Lung (tissue), 12 donors: ENCODE results near the gene RTP2. TPM values are rescaled to one million over a fixed set of nuclear protein-coding genes. Genes with fewer than 3 reads are reported as not detected.

Experiments used
- ATAC-seq: fragments of 200-7000 bp; cut with Tn5 transposase; one replicate; pipeline ENCODE4 v1.9.1; 2020; ENCODE audit warnings: moderate number of reproducible peaks; ENCODE audit not compliant: insufficient read depth, low FRiP score
- DNase-seq, 3 donors: peaks; one replicate each; pipeline ENCODE4 v3.0.0-alpha.2; 2013 to 2017
- H3K27ac ChIP-seq, 2 donors: one replicate each; pipeline ENCODE4 v1.5.1; 2013; ENCODE audit warnings: mild to moderate bottlenecking in 2 of 2, moderate library complexity in 2 of 2, control low read depth in 1 of 2, inconsistent platforms in 1 of 2, low read depth in 1 of 2, low read length in 1 of 2
- H3K27me3 ChIP-seq, 3 donors: one replicate each; pipeline ENCODE4 v1.5.1; 2013; ENCODE audit warnings: low read length in 2 of 3; ENCODE audit not compliant: control insufficient read depth in 3 of 3, insufficient read depth in 3 of 3
- H3K36me3 ChIP-seq, 4 donors: one replicate each; pipeline ENCODE4 v1.5.1; 2013; ENCODE audit warnings: low read length in 4 of 4, mild to moderate bottlenecking in 1 of 4, moderate library complexity in 1 of 4; ENCODE audit not compliant: control insufficient read depth in 4 of 4, insufficient read depth in 4 of 4
- H3K4me1 ChIP-seq, 5 donors: one replicate each; pipeline ENCODE4 v1.5.1; 2013; ENCODE audit warnings: low read length in 5 of 5, mild to moderate bottlenecking in 2 of 5, moderate library complexity in 1 of 5; ENCODE audit not compliant: control insufficient read depth in 5 of 5, insufficient read depth in 5 of 5
- H3K4me3 ChIP-seq: one replicate; pipeline ENCODE4 v1.5.1; 2013; ENCODE audit warnings: mild to moderate bottlenecking, control low read depth, moderate library complexity
- H3K9ac ChIP-seq, 2 donors: one replicate each; pipeline ENCODE4 v1.5.1; 2013; ENCODE audit warnings: low read length in 2 of 2, control low read depth in 1 of 2; ENCODE audit not compliant: insufficient read depth in 1 of 2
- H3K9me3 ChIP-seq, 4 donors: one replicate each; pipeline ENCODE4 v1.5.1; 2013; ENCODE audit warnings: low read length in 3 of 4, mild to moderate bottlenecking in 1 of 4, moderate library complexity in 1 of 4; ENCODE audit not compliant: control insufficient read depth in 4 of 4, insufficient read depth in 3 of 4
- CTCF ChIP-seq: IDR thresholded peaks from 2 replicates; pipeline ENCODE4 v1.5.1; 2012; ENCODE audit warnings: mild to moderate bottlenecking; ENCODE audit errors: control extremely low read depth, extremely low read depth
- WGBS, 2 donors: extraction: QIAGEN DNeasy Blood & Tissue Kit; methylation state at CpG; one replicate each; pipeline ENCODE4 v1.1.7; 2013; 5-methylcytosine and 5-hydroxymethylcytosine counted together
- polyA plus RNA-seq, 2 donors: library from polyadenylated mRNA; stranded (reverse); fragments of 200-250 nt; gene quantifications; one replicate each; pipeline ENCODE4 v1.2.1, GENCODE V29; 2013
- total RNA-seq, 2 donors: library from RNA; depleted of rRNA in 1 of 2; stranded (reverse); fragments of >200 nt in 1 of 2; gene quantifications; one replicate each; pipeline ENCODE4 v1.2.1, GENCODE V29; 2014 to 2021
- donor health status: control.
- donor health status: control.
- donor health status: Bipolar disorder and iron deficiency.
- donor health status: healthy.
- donor health status: DM: yes; HTN: yes; CAD: no.

Gene RTP2
- total and polyA plus RNA-seq, 4 donors, result not detected

GRCh38 chr3:187695449-187695848 is 6.9 kb downstream of the RTP2 start:
- DNase-seq, result no peak
- Histone ChIP-seq H3K4me1 (peaks cover 0 to 4% (median 0%) of the 10 kb centered on the region in 5 donors), H3K27ac (no peak overlapping the region), H3K36me3 (no peaks in the 10 kb centered on the region), H3K27me3 (no peaks in the 10 kb centered on the region), H3K9ac (no peak overlapping the region), H3K9me3 (no peaks in the 10 kb centered on the region), H3K4me3 (no peak overlapping the region)
- ATAC-seq, result no peak
- 68 to 82% methylated on average over 4 of the region's 4 CpGs for WGBS, 2 donors
- no peak for TF ChIP-seq CTCF

- Histone ChIP-seq H3K36me3 (no peaks in the 10 kb centered on the region), H3K4me3 (no peak overlapping the region), H3K4me1 (peaks cover 0 to 4% (median 0%) of the 10 kb centered on the region in 5 donors), H3K27ac (no peak overlapping the region), H3K9me3 (no peaks in the 10 kb centered on the region), H3K27me3 (no peaks in the 10 kb centered on the region), H3K9ac (no peak overlapping the region)
- DNase-seq, result no peak
- ATAC-seq, result no peak
- 64 to 75% methylated on average over 3 of the region's 3 CpGs for WGBS, 2 donors
- TF ChIP-seq CTCF, result no peak
These were observed 7.6 kb downstream of the RTP2 start for GRCh38 chr3:187694801-187695200.

- Histone ChIP-seq H3K27me3 (no peaks in the 10 kb centered on the region), H3K9me3 (no peaks in the 10 kb centered on the region), H3K27ac (no peak overlapping the region), H3K9ac (no peak overlapping the region), H3K36me3 (no peaks in the 10 kb centered on the region), H3K4me1 (peaks cover 0 to 4% (median 0%) of the 10 kb centered on the region in 5 donors), H3K4me3 (no peak overlapping the region)
- no peak for TF ChIP-seq CTCF
- 93 to 94% methylated on average over 1 of the region's 1 CpG for WGBS, 2 donors
- DNase-seq (no peak), ATAC-seq (no peak)
These were observed 8.9 kb downstream of the RTP2 start for GRCh38 chr3:187693431-187693830.

GRCh38 chr3:187689984-187690383 is 12.4 kb downstream of the RTP2 start:
- no peak overlapping the region for H3K9ac ChIP-seq
- 63 to 69% methylated on average over 4 of the region's 4 CpGs for WGBS, 2 donors
- TF ChIP-seq CTCF, result no peak
- H3K27me3 ChIP-seq, result no peaks in the 10 kb centered on the region
- H3K4me3 ChIP-seq, result no peak overlapping the region
- no peaks in the 10 kb centered on the region for H3K36me3 ChIP-seq
- no peaks in the 10 kb centered on the region for H3K4me1 ChIP-seq
- no peak for ATAC-seq
- DNase-seq, result no peak
- H3K27ac ChIP-seq, result no peak overlapping the region
- peaks cover 0 to 6% (median 2%) of the 10 kb centered on the region in 4 donors for H3K9me3 ChIP-seq
